Osteoblast (primary cell): Measurements from ENCODE around the gene ASPG. TPM values are rescaled to one million over a fixed set of nuclear protein-coding genes. Genes with fewer than 3 reads are reported as not detected.

Experiments used
- DNase-seq: peaks from one replicate; pipeline ENCODE4 v3.0.0; 2011; ENCODE audit warnings: low spot score, mixed read lengths; ENCODE audit not compliant: insufficient read length; ENCODE audit errors: missing footprints
- H2AFZ ChIP-seq: 2 replicates; pipeline ENCODE4 v1.6.0; 2011; ENCODE audit warnings: mild to moderate bottlenecking, low read length
- H3K27ac ChIP-seq: 2 replicates; pipeline ENCODE4 v1.5.1; 2011; ENCODE audit warnings: mild to moderate bottlenecking, low read depth, low read length, moderate library complexity
- H3K27me3 ChIP-seq: 2 replicates; pipeline ENCODE4 v1.6.0; 2012; ENCODE audit warnings: mild to moderate bottlenecking, control low read depth, inconsistent platforms, low read length, moderate library complexity; ENCODE audit not compliant: insufficient read depth
- H3K36me3 ChIP-seq: 2 replicates; pipeline ENCODE4 v1.5.1; 2011; ENCODE audit warnings: mild to moderate bottlenecking, low read length, control low read depth, moderate library complexity; ENCODE audit not compliant: insufficient read depth
- H3K4me1 ChIP-seq: 2 replicates; pipeline ENCODE4 v1.5.1; 2011; ENCODE audit warnings: mild to moderate bottlenecking, low read length, control low read depth, moderate library complexity; ENCODE audit not compliant: insufficient read depth
- H3K4me2 ChIP-seq: 2 replicates; pipeline ENCODE4 v1.6.0; 2011; ENCODE audit warnings: mild to moderate bottlenecking, low read length; ENCODE audit not compliant: insufficient read depth
- H3K4me3 ChIP-seq: fragments of 200-600 bp; sonication (generic); 3 replicates; pipeline ENCODE4 v1.5.1; 2012; ENCODE audit warnings: mild to moderate bottlenecking, low read length, inconsistent platforms; ENCODE audit not compliant: insufficient read depth
- H3K79me2 ChIP-seq: 2 replicates; pipeline ENCODE4 v1.6.0; 2012; ENCODE audit warnings: mild to moderate bottlenecking, low read length, control low read depth, inconsistent platforms; ENCODE audit not compliant: insufficient read depth
- H3K9me3 ChIP-seq: 2 replicates; pipeline ENCODE4 v1.5.1; 2011; ENCODE audit warnings: low read depth, low read length, control low read depth
- H4K20me1 ChIP-seq: 2 replicates; pipeline ENCODE4 v1.6.0; 2012; ENCODE audit warnings: mild to moderate bottlenecking, low read length, control low read depth; ENCODE audit not compliant: insufficient read depth
- small RNA-seq: library from RNA; depleted of rRNA; stranded (forward); fragments of <200 nt; gene quantifications from one replicate; pipeline ENCODE3, GENCODE V24; 2012
- total RNA-seq: library from RNA; depleted of rRNA; stranded (reverse); fragments of >200 nt; gene quantifications from 2 replicates; pipeline ENCODE4 v1.2.3, GENCODE V29; 2012
- TF ChIP-seq, protein P1 (sequence below): IDR thresholded peaks from 2 replicates; pipeline ENCODE4 v1.5.1; 2011; ENCODE audit warnings: mild to moderate bottlenecking, low read depth, low read length, moderate library complexity; ENCODE audit errors: extremely low read depth

The ASPG gene
- total RNA-seq, 1 donor: not detected

DNA sequence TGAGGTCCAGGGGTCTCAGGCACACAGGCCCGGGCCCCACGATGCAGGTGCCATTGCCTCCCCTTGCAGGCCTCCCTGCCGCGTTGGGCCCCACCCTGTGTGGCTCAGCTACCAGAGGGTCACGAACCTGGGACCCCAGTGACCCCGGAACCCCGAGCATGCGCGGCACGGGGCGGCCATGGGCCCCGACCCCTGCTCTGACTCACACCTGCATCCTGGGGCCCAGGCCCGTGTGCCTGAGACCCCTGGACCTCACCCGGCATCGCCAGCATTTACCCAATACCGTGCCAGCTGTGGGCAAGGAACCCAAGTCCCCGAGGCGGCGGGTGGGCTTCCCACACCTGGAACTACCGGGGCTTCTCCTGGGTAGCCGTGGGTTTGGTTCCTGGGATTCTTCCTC lies 78.0 kb downstream of the ASPG start:
- no peak for DNase-seq
- no peaks in the 10 kb centered on the region for H4K20me1 ChIP-seq
- H3K36me3 ChIP-seq: no peaks in the 10 kb centered on the region
- H3K4me1 ChIP-seq: no peaks in the 10 kb centered on the region
- H3K79me2 ChIP-seq: no peaks in the 10 kb centered on the region
- TF ChIP-seq, protein P1, sequence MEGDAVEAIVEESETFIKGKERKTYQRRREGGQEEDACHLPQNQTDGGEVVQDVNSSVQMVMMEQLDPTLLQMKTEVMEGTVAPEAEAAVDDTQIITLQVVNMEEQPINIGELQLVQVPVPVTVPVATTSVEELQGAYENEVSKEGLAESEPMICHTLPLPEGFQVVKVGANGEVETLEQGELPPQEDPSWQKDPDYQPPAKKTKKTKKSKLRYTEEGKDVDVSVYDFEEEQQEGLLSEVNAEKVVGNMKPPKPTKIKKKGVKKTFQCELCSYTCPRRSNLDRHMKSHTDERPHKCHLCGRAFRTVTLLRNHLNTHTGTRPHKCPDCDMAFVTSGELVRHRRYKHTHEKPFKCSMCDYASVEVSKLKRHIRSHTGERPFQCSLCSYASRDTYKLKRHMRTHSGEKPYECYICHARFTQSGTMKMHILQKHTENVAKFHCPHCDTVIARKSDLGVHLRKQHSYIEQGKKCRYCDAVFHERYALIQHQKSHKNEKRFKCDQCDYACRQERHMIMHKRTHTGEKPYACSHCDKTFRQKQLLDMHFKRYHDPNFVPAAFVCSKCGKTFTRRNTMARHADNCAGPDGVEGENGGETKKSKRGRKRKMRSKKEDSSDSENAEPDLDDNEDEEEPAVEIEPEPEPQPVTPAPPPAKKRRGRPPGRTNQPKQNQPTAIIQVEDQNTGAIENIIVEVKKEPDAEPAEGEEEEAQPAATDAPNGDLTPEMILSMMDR: no peak
- H3K9me3 ChIP-seq: no peaks in the 10 kb centered on the region
- H3K4me3 ChIP-seq: no peak overlapping the region
- H3K4me2 ChIP-seq: no peak overlapping the region
- no peak overlapping the region for H2AFZ ChIP-seq
- no peaks in the 10 kb centered on the region for H3K27me3 ChIP-seq
- no peak overlapping the region for H3K27ac ChIP-seq

DNA sequence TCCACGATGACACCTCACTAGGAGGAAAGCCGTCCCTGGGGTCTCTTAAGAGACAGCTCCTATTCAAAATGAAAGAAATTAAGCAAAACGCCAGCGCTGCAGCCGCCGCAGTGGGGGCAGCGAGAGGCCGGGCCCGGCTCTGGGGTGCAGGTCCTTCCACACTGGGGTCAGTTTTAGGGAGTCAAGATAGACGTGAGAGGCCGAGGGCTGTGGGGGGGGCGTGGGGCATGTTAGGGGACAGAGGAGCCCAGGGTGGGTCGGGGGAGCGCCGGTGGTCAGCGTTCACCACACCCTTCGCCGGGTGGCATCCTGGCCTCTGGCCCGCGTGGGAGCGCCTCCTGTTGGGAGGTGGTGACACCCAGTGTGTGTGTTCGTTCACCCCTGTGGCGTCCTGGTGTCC lies 78.5 kb downstream of the ASPG start:
- no peak overlapping the region for H3K4me2 ChIP-seq
- no peaks in the 10 kb centered on the region for H4K20me1 ChIP-seq
- no peak overlapping the region for H2AFZ ChIP-seq
- H3K4me1 ChIP-seq: no peaks in the 10 kb centered on the region
- DNase-seq: no peak
- no peak overlapping the region for H3K4me3 ChIP-seq
- no peaks in the 10 kb centered on the region for H3K36me3 ChIP-seq
- no peaks in the 10 kb centered on the region for H3K9me3 ChIP-seq
- H3K79me2 ChIP-seq: no peaks in the 10 kb centered on the region
- H3K27ac ChIP-seq: no peak overlapping the region
- TF ChIP-seq, protein P1: no peak
- H3K27me3 ChIP-seq: no peaks in the 10 kb centered on the region

DNA sequence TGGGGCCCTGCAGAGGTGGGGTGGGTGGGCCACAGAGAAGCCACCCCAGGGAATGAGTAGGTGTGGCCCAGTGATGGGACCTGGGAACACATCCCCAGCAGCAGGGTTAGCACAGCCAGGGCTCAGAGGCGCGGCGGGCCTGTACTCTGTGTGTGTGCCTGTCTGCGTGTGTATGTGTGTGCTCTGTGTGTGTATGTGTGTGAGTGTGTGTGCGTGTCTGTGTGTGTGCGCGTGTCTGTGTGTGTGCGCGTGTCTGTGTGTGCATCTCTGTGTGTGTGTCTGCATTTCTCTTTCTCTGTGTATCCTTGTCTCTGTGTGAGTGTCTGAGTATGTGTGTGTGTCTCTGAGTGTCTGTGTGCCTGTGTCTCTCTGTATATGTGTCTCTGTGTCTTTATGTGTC lies 79.0 kb downstream of the ASPG start:
- TF ChIP-seq, protein P1: no peak
- H3K27me3 ChIP-seq: no peaks in the 10 kb centered on the region
- no peak overlapping the region for H3K4me3 ChIP-seq

More for the DNA sequence above, 79.0 kb downstream of the ASPG start:
- Histone ChIP-seq H2AFZ (no peak overlapping the region), H3K9me3 (no peaks in the 10 kb centered on the region), H4K20me1 (no peaks in the 10 kb centered on the region), H3K36me3 (no peaks in the 10 kb centered on the region), H3K4me1 (no peaks in the 10 kb centered on the region), H3K4me2 (no peak overlapping the region), H3K79me2 (no peaks in the 10 kb centered on the region), H3K27ac (no peak overlapping the region)
- no peak for DNase-seq

Small RNAs within 50 kb of the gene (small RNA-seq; reads per million reads assigned to genes)
- 8.4 reads per million, percentile 91 among the genes with 10 or more reads in this experiment for gene MIR203A

Other genes starting within 250 kb of the ASPG start
- 3.3 and 4.4 TPM in 2 replicates for gene PPP1R13B, start 238.1 kb upstream of the ASPG start, total RNA-seq
- gene TDRD9, start 157.2 kb upstream of the ASPG start, total RNA-seq: 0.29 and 1.1 TPM in 2 replicates
- not detected in 2 replicates for gene RD3L, start 143.2 kb upstream of the ASPG start, total RNA-seq
- not detected in 2 replicates for gene KIF26A, start 52.9 kb downstream of the ASPG start, total RNA-seq